Naive thymus-derived CD4-positive, alpha-beta T cell (primary cell): Measurements from ENCODE around the gene CEP63. TPM values are rescaled to one million over a fixed set of nuclear protein-coding genes. Genes with fewer than 3 reads are reported as not detected.

Source experiments
- ATAC-seq: fragments of 150-1000 bp; cut with Tn5 transposase; 2 replicates; pipeline ENCODE4 v1.10.0; 2021; ENCODE audit warnings: mild to moderate bottlenecking, moderate library complexity
- CTCF ChIA-PET: fragments of 350-600 bp; sonication (Branson Sonifier 250); formaldehyde crosslinking; loops from one replicate; lab custom pipeline; 2021; ENCODE audit warnings: antibody characterized with exemption; lab: Charles Lee
- POLR2A ChIA-PET: fragments of 350-600 bp; sonication (Branson Sonifier 250); formaldehyde crosslinking; loops from one replicate; lab custom pipeline; 2021; ENCODE audit warnings: antibody characterized with exemption, inconsistent platforms; lab: Charles Lee
- DNase-seq, 9 donors: peaks; one replicate each; pipeline versions ENCODE4 v3.0.0 to v3.0.0-alpha.2; 2020 to 2022; ENCODE audit warnings: mixed read lengths in 1 of 9
- H3K27ac ChIP-seq: one replicate; pipeline ENCODE4 v1.7.0; 2013; ENCODE audit warnings: mild to moderate bottlenecking, low read depth, low read length, moderate library complexity
- H3K27me3 ChIP-seq, 2 donors: one replicate each; pipeline ENCODE4 v1.7.0; 2013; ENCODE audit warnings: low read length in 2 of 2, mild to moderate bottlenecking in 2 of 2, moderate library complexity in 2 of 2; ENCODE audit not compliant: control insufficient read depth in 2 of 2, insufficient read depth in 2 of 2
- H3K36me3 ChIP-seq, 3 experiments: 1 replicate in 2 of 3; 2 replicates in 1 of 3; pipeline ENCODE4 v1.7.0; 2013; ENCODE audit warnings: low read length in 3 of 3, mild to moderate bottlenecking in 3 of 3, moderate library complexity in 1 of 3; ENCODE audit not compliant: insufficient read depth in 3 of 3, control insufficient read depth in 2 of 3
- H3K4me1 ChIP-seq, 2 donors: one replicate each; pipeline ENCODE4 v1.7.0; 2013; ENCODE audit warnings: low read length in 2 of 2, mild to moderate bottlenecking in 2 of 2, moderate library complexity in 1 of 2; ENCODE audit not compliant: control insufficient read depth in 2 of 2, insufficient read depth in 2 of 2
- H3K4me3 ChIP-seq: 2 replicates; pipeline ENCODE4 v1.7.0; 2013; ENCODE audit warnings: mild to moderate bottlenecking, low read length
- H3K9me3 ChIP-seq, 3 experiments: 1 replicate in 2 of 3; 2 replicates in 1 of 3; pipeline ENCODE4 v1.7.0; 2013; ENCODE audit warnings: low read length in 3 of 3; ENCODE audit not compliant: control insufficient read depth in 2 of 3
- H3K27ac Mint-ChIP-seq, 9 donors: one replicate each; pipeline ENCODE4 v1.8.0; 2020 to 2022; ENCODE audit warnings: mixed read lengths in 9 of 9, mild to moderate bottlenecking in 8 of 9, moderate library complexity in 5 of 9, inconsistent platforms in 2 of 9
- H3K27me3 Mint-ChIP-seq, 5 donors: one replicate each; pipeline ENCODE4 v1.8.0; 2021 to 2022; ENCODE audit warnings: mixed read lengths in 5 of 5, mild to moderate bottlenecking in 1 of 5
- H3K36me3 Mint-ChIP-seq, 5 donors: one replicate each; pipeline ENCODE4 v1.8.0; 2020 to 2022; ENCODE audit warnings: mixed read lengths in 5 of 5, mild to moderate bottlenecking in 3 of 5, inconsistent platforms in 1 of 5
- H3K4me1 Mint-ChIP-seq, 7 donors: one replicate each; pipeline ENCODE4 v1.8.0; 2020 to 2022; ENCODE audit warnings: mixed read lengths in 7 of 7, mild to moderate bottlenecking in 3 of 7, inconsistent platforms in 1 of 7
- H3K4me3 Mint-ChIP-seq, 10 donors: one replicate each; pipeline ENCODE4 v1.8.0; 2020 to 2022; ENCODE audit warnings: mild to moderate bottlenecking in 10 of 10, mixed read lengths in 10 of 10, moderate library complexity in 6 of 10, inconsistent platforms in 2 of 10
- H3K9me3 Mint-ChIP-seq, 11 donors: one replicate each; pipeline ENCODE4 v1.8.0; 2020 to 2022; ENCODE audit warnings: mixed read lengths in 11 of 11, mild to moderate bottlenecking in 4 of 11, inconsistent platforms in 1 of 11, moderate library complexity in 1 of 11
- intact Hi-C, 2 donors: fragments of 100-400 bp; cut with micrococcal nuclease; formaldehyde crosslinking; loops; one replicate each; pipeline ENCODE4 v1.15.1; 2023
- polyA plus RNA-seq, 2 donors: library from polyadenylated mRNA; unstranded; fragments of 300-500 nt; fragmentation: Illumina TruSeq; gene quantifications; one replicate each; pipeline ENCODE4 v1.2.3, GENCODE V29; 2021
- total RNA-seq, 6 experiments: library from RNA in 5 of 6; stranded (reverse) in 5 of 6; gene quantifications; 1 replicate in 5 of 6; 2 replicates in 1 of 6; pipeline ENCODE4 v1.2.3 and lab custom pipeline; 2021 to 2026

The CEP63 gene
- total and polyA plus RNA-seq, 7 experiments from 2014 or later, result 21.1 to 56.3 (median 26.4) TPM

DNA sequence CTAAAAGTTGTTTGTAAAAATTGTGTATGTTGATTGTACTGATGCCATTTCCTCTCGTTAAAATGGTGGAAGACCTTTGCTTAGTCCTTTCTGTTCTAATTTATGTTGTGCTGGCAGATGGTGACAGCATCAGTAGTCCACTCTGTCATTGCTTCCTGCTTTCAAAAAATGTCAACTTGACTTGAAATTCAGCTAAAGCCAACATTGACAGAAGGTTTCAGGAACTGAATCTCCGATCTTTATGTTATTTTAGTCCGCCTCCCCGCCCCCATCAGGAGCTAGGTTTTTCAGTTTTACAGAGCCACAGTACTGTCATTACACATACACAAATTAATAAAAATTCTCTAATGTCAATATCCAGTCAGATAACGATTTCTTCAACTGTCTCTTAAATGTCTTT, 1.5 kb downstream of the CEP63 start:
- peaks cover 0 to 21% (median 10%) of the 10 kb centered on the region in 5 donors for H3K36me3 Mint-ChIP-seq
- H3K27ac Mint-ChIP-seq, result peak overlapping the region; percentile 74 to 100 (median 96)
- Histone ChIP-seq H3K27ac (peak overlapping the region; percentile 87), H3K4me3 (no peak overlapping the region), H3K9me3 (no peaks in the 10 kb centered on the region), H3K27me3 (no peaks in the 10 kb centered on the region), H3K36me3 (peaks cover 0 to 13% (median 3%) of the 10 kb centered on the region in 3 experiments), H3K4me1 (peaks cover 20 to 23% of the 10 kb centered on the region in 2 donors)
- ATAC-seq, result no peak
- H3K4me1 Mint-ChIP-seq, result peaks cover 34 to 81% (median 75%) of the 10 kb centered on the region in 7 donors
- H3K4me3 Mint-ChIP-seq, result peak overlapping the region; percentile 68 to 100 (median 98)
- peaks cover 0 to 4% (median 0%) of the 10 kb centered on the region in 11 donors for H3K9me3 Mint-ChIP-seq
- H3K27me3 Mint-ChIP-seq, result no peaks in the 10 kb centered on the region
- POLR2A ChIA-PET, result interaction anchor here (1.6 kb wide), 1 partner anchor 237 kb away, joined by 6 read pairs; the partner anchor contains the start of gene RYK
- CTCF ChIA-PET, result interaction anchor here (0.7 to 1.2 kb wide), 4 partner anchors 10 to 276 kb away, joined by 3 to 4 read pairs (median 4); no protein-coding TSS in a partner anchor
- peak in 1 of 9 donors; percentile 5 for DNase-seq
- intact Hi-C loops, result loop anchor here (2.0 to 10.0 kb wide), 7 partner anchors 275 to 1763 kb away; partner anchors contain the start of genes PCCB (in 1 of the 2) and PPP2R3A (in 1 of the 2)

DNA sequence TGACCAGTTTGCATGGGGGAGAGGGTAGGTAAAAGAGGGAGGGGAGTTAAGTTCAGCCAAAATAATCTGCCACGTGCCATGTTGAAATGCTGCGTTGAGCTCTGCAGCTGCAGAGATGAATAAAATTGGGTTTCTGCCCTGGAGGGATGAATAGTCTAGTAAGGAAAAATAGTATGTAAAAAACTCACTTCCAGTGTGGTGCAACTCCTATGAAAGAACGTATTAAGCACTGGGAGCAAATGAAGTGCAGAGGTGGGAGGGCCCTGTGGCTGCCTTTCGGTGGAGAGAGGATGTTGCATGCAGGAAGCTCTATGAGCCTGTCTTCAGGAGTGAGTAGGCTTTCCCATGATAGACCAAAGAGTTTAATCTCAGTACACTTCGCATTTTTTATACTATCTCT, 8.6 kb downstream of the CEP63 start:
- no peaks in the 10 kb centered on the region for H3K9me3 ChIP-seq
- no peak overlapping the region for H3K27ac ChIP-seq
- no peaks in the 10 kb centered on the region for H3K27me3 ChIP-seq
- no peaks in the 10 kb centered on the region for H3K36me3 ChIP-seq
- H3K4me3 Mint-ChIP-seq, result no peak overlapping the region
- H3K9me3 Mint-ChIP-seq, result peaks cover 0 to 5% (median 0%) of the 10 kb centered on the region in 11 donors
- DNase-seq (no peak), ATAC-seq (no peak)
- no peaks in the 10 kb centered on the region for H3K27me3 Mint-ChIP-seq
- CTCF ChIA-PET, result interaction anchor here (1.0 to 1.3 kb wide), 2 partner anchors 10 to 19 kb away, joined by 3 to 4 read pairs; no protein-coding TSS in a partner anchor
- H3K36me3 Mint-ChIP-seq, result peaks cover 11 to 48% (median 40%) of the 10 kb centered on the region in 5 donors
- no peaks in the 10 kb centered on the region for H3K4me1 ChIP-seq
- intact Hi-C loops, result no loop called here
- peak overlapping the region in 1 of 9 donors; percentile 43 for H3K27ac Mint-ChIP-seq
- peaks cover 37 to 86% (median 69%) of the 10 kb centered on the region in 7 donors for H3K4me1 Mint-ChIP-seq
- no peak overlapping the region for H3K4me3 ChIP-seq
- POLR2A ChIA-PET, result interaction anchor here (1.7 kb wide), 1 partner anchor 8 kb away, joined by 6 read pairs; the partner anchor contains the start of genes ANAPC13 and CEP63

DNA sequence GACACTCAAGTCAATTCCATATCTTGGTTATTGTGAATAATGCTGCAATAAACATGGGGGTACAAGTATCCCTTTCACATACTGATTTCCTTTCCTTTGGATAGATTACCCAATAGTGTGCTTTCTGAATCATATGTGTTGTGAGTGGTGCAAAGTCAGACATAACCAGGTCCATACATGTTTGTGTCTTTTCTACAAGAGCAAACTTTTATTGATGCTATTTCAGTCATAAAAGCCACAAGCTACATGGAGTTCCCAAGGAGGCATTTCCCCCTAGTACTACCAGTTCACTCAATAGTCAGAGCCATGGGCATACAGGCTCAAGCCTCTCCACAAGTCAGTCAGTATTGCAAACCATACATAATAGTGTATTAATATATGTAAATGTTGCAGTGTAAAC, 10.1 kb downstream of the CEP63 start:
- Histone ChIP-seq H3K4me3 (no peak overlapping the region), H3K27me3 (no peaks in the 10 kb centered on the region), H3K27ac (no peak overlapping the region), H3K9me3 (no peaks in the 10 kb centered on the region), H3K4me1 (no peaks in the 10 kb centered on the region), H3K36me3 (no peaks in the 10 kb centered on the region)
- Mint-ChIP-seq H3K4me1 (peaks cover 36 to 84% (median 70%) of the 10 kb centered on the region in 7 donors), H3K27me3 (no peaks in the 10 kb centered on the region), H3K4me3 (peak overlapping the region in 1 of 10 donors; percentile 11), H3K27ac (peak overlapping the region in 1 of 9 donors; percentile 32), H3K36me3 (peaks cover 16 to 60% (median 50%) of the 10 kb centered on the region in 5 donors), H3K9me3 (peaks cover 0 to 7% (median 2%) of the 10 kb centered on the region in 11 donors)
- ATAC-seq, result no peak
- no peak for DNase-seq
- intact Hi-C loops, result no loop called here
- CTCF ChIA-PET, result interaction anchor here (1.2 kb wide), 1 partner anchor 283 kb away, joined by 5 read pairs; no protein-coding TSS in a partner anchor
- POLR2A ChIA-PET, result interaction anchor here (1.7 kb wide), 1 partner anchor 10 kb away, joined by 6 read pairs; the partner anchor contains the start of genes ANAPC13 and CEP63

DNA sequence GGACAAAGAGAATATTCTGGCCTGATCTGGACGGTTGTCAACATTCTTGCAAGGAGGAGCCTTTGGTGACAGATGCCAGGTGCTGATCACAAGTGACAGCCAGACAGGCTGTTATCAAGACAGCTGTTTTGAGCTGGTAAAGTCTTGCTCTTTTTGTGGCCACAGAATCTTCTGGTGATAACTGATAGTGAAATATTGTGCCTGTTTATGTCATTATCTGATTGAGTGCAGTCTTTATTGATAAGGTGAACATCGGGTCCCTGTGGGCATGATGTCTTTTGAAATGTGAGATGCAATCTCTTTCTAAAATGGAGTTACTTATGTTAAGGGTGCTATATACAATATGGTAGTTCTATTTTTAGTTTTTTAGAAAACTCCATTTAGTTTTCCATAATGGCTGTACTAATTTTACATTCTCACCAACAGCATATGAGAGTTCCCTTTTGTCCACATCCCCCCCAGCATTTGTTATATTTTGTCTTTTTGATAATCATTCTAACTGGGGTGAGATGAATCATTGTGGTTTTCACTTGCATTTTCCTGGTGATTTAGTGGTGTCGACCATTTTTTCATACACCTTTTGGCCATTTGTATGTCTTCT, 10.7 kb downstream of the CEP63 start:
- ATAC-seq, result no peak

DNA sequence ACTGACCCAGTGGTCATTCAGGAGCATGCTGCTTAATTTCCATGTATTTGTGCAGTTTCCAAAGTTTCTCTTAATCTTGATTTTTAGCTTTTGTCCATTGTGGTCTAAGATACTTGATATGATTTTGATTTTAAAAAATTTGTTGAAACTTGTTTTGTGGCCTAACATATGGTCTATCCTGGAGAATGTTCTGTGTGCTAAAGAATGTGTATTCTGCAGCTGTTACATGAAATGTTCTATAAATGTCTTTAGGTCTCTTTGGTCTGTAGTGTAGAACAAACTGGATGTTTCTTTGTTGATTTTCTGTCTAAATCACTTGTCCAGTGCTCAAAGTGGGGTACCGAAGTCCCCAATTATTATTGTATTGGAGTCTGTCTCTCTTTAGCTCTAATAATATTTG, 17.4 kb downstream of the CEP63 start:
- H3K27ac Mint-ChIP-seq, result no peak overlapping the region
- H3K4me3 ChIP-seq, result no peak overlapping the region
- H3K9me3 Mint-ChIP-seq, result peaks cover 13 to 50% (median 32%) of the 10 kb centered on the region in 11 donors
- H3K4me1 Mint-ChIP-seq, result peaks cover 13 to 69% (median 59%) of the 10 kb centered on the region in 7 donors
- CTCF ChIA-PET, result interaction anchor here (1.1 kb wide), 1 partner anchor 30 kb away, joined by 3 read pairs; no protein-coding TSS in a partner anchor
- ATAC-seq, result no peak
- intact Hi-C loops, result no loop called here
- H3K36me3 Mint-ChIP-seq, result peaks cover 34 to 91% (median 74%) of the 10 kb centered on the region in 5 donors
- H3K9me3 ChIP-seq, result no peaks in the 10 kb centered on the region
- H3K27me3 ChIP-seq, result no peaks in the 10 kb centered on the region
- POLR2A ChIA-PET, result no interaction called here
- no peak overlapping the region for H3K27ac ChIP-seq
- H3K27me3 Mint-ChIP-seq, result no peaks in the 10 kb centered on the region
- no peak for DNase-seq
- H3K4me1 ChIP-seq, result no peaks in the 10 kb centered on the region
- peaks cover 0 to 3% (median 0%) of the 10 kb centered on the region in 3 experiments for H3K36me3 ChIP-seq
- H3K4me3 Mint-ChIP-seq, result peak overlapping the region in 3 of 10 donors; percentile 39 to 55 (median 39)

More for the DNA sequence above, 10.7 kb downstream of the CEP63 start:
- Mint-ChIP-seq H3K9me3 (peaks cover 0 to 12% (median 7%) of the 10 kb centered on the region in 11 donors), H3K4me3 (peak overlapping the region in 2 of 10 donors; percentile 4 to 11), H3K4me1 (peaks cover 36 to 83% (median 70%) of the 10 kb centered on the region in 7 donors), H3K36me3 (peaks cover 18 to 66% (median 54%) of the 10 kb centered on the region in 5 donors), H3K27ac (peak overlapping the region in 1 of 9 donors; percentile 32), H3K27me3 (no peaks in the 10 kb centered on the region)
- H3K4me1 ChIP-seq, result no peaks in the 10 kb centered on the region
- ChIA-PET POLR2A (no interaction called here), CTCF (no interaction called here)
- no peaks in the 10 kb centered on the region for H3K36me3 ChIP-seq
- no peak for DNase-seq
- H3K27ac ChIP-seq, result no peak overlapping the region
- intact Hi-C loops, result no loop called here
- no peak overlapping the region for H3K4me3 ChIP-seq
- no peaks in the 10 kb centered on the region for H3K9me3 ChIP-seq
- H3K27me3 ChIP-seq, result no peaks in the 10 kb centered on the region

DNA sequence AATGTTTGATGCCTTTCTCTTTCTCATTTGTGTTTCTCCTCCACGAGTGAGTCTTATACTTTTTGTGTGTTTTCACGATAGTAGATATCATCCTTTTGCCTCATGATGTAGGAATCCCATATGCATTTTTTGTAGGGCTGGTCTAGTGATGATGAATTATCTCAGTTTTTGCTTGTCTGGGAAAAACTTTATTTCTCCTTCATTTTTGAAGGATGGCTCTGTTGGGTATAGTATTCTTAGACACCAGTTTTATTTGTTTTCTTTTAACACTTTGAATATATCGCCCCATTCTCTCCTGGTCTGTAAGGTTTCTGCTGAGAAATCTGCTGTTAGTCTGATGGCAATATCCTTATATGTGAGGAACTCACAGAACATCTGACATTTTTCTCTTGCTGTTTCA, 18.3 kb downstream of the CEP63 start:
- H3K36me3 ChIP-seq, result peaks cover 0 to 5% (median 0%) of the 10 kb centered on the region in 3 experiments
- ChIA-PET CTCF (interaction anchor here (1.1 kb wide), 1 partner anchor 30 kb away, joined by 3 read pairs; no protein-coding TSS in a partner anchor), POLR2A (no interaction called here)
- no peak for DNase-seq
- ATAC-seq, result no peak
- H3K27ac Mint-ChIP-seq, result peak overlapping the region in 1 of 9 donors; percentile 52
- H3K9me3 ChIP-seq, result no peaks in the 10 kb centered on the region
- no peaks in the 10 kb centered on the region for H3K4me1 ChIP-seq
- peaks cover 8 to 65% (median 51%) of the 10 kb centered on the region in 7 donors for H3K4me1 Mint-ChIP-seq
- no peaks in the 10 kb centered on the region for H3K27me3 ChIP-seq
- peak overlapping the region in 1 of 10 donors; percentile 39 for H3K4me3 Mint-ChIP-seq
- H3K27ac ChIP-seq, result no peak overlapping the region
- intact Hi-C loops, result no loop called here
- peaks cover 13 to 50% (median 33%) of the 10 kb centered on the region in 11 donors for H3K9me3 Mint-ChIP-seq
- peaks cover 41 to 91% (median 73%) of the 10 kb centered on the region in 5 donors for H3K36me3 Mint-ChIP-seq
- H3K27me3 Mint-ChIP-seq, result no peaks in the 10 kb centered on the region
- no peak overlapping the region for H3K4me3 ChIP-seq
